ENCODE data around the gene MDH1B.

Gene MDH1B

GRCh38 chr2:206790311-206790935, 25.3 kb upstream of the MDH1B start:
- TF ChIP-seq CTCF (IDR thresholded peaks at IDR 0.05; ENCODE audit: control insufficient read depth, insufficient read depth, low read depth, low read length, missing control alignments): no peak
- H3K4me3 ChIP-seq (ENCODE audit: control insufficient read depth, low read depth, low read length): no peak overlapping the region
- DNase-seq (ENCODE audit: low read depth): no peak

GRCh38 chr2:206784559-206785353, 19.6 kb upstream of the MDH1B start:
- no peak for DNase-seq (ENCODE audit: low read depth)
- no peak overlapping the region for H3K4me3 ChIP-seq (ENCODE audit: control insufficient read depth, low read depth, low read length)
- TF ChIP-seq CTCF (IDR thresholded peaks at IDR 0.05; ENCODE audit: control insufficient read depth, insufficient read depth, low read depth, low read length, missing control alignments): no peak

- DNase-seq (ENCODE audit: low read depth): no peak
Measured at GRCh38 chr2:206783718-206784117, 18.6 kb upstream of the MDH1B start.

GRCh38 chr2:206780671-206781070, 15.5 kb upstream of the MDH1B start:
- H3K4me3 ChIP-seq (ENCODE audit: control insufficient read depth, low read depth, low read length): no peak overlapping the region
- DNase-seq (ENCODE audit: low read depth): no peak
- TF ChIP-seq CTCF (IDR thresholded peaks at IDR 0.05; ENCODE audit: control insufficient read depth, insufficient read depth, low read depth, low read length, missing control alignments): no peak

More at GRCh38 chr2:206783718-206784117, 18.6 kb upstream of the MDH1B start:
- TF ChIP-seq CTCF (IDR thresholded peaks at IDR 0.05; ENCODE audit: control insufficient read depth, insufficient read depth, low read depth, low read length, missing control alignments): peak; percentile 60
- no peak overlapping the region for H3K4me3 ChIP-seq (ENCODE audit: control insufficient read depth, low read depth, low read length)

GRCh38 chr2:206776432-206776831, 11.3 kb upstream of the MDH1B start:
- DNase-seq (ENCODE audit: low read depth): no peak
- no peak for TF ChIP-seq CTCF (IDR thresholded peaks at IDR 0.05; ENCODE audit: control insufficient read depth, insufficient read depth, low read depth, low read length, missing control alignments)

GRCh38 chr2:206774871-206775270, 9.7 kb upstream of the MDH1B start:
- no peak for DNase-seq (ENCODE audit: low read depth)
- no peak for TF ChIP-seq CTCF (IDR thresholded peaks at IDR 0.05; ENCODE audit: control insufficient read depth, insufficient read depth, low read depth, low read length, missing control alignments)
- H3K4me3 ChIP-seq (ENCODE audit: control insufficient read depth, low read depth, low read length): no peak overlapping the region

More at GRCh38 chr2:206776432-206776831, 11.3 kb upstream of the MDH1B start:
- H3K4me3 ChIP-seq (ENCODE audit: control insufficient read depth, low read depth, low read length): no peak overlapping the region

Measured in AG09309 (cell line).